Measurements from ENCODE around the gene DIS3L2.
"Not testable (repeated sequence)": the region's sequence is repeated elsewhere in the genome, so short reads cannot be mapped to it uniquely, and the experiment has no call there.

Gene DIS3L2

GRCh38 chr2:232361646-232362045 lies 400.1 kb downstream of the DIS3L2 start:
- DNase-seq = no peak

- no peak for DNase-seq
Observed at GRCh38 chr2:232362174-232362900, 400.8 kb downstream of the DIS3L2 start.

- not testable (repeated sequence) for DNase-seq
Observed at GRCh38 chr2:232363064-232363783, 401.7 kb downstream of the DIS3L2 start.

GRCh38 chr2:232363784-232364615 lies 402.5 kb downstream of the DIS3L2 start:
- no peak for DNase-seq

GRCh38 chr2:232364806-232365594 lies 403.5 kb downstream of the DIS3L2 start:
- DNase-seq = not testable (repeated sequence)

GRCh38 chr2:232365621-232366321 lies 404.3 kb downstream of the DIS3L2 start:
- DNase-seq = peak; percentile 26

GRCh38 chr2:232366461-232366860 lies 404.9 kb downstream of the DIS3L2 start:
- DNase-seq = not testable (repeated sequence)

- DNase-seq = no peak
Observed at GRCh38 chr2:232367016-232367415, 405.5 kb downstream of the DIS3L2 start.

- no peak for DNase-seq
Observed at GRCh38 chr2:232367591-232368233, 406.2 kb downstream of the DIS3L2 start.

GRCh38 chr2:232368311-232368731 lies 406.8 kb downstream of the DIS3L2 start:
- DNase-seq = peak; percentile 11

- DNase-seq = no peak
Observed at GRCh38 chr2:232369126-232369951, 407.8 kb downstream of the DIS3L2 start.

- not testable (repeated sequence) for DNase-seq
Observed at GRCh38 chr2:232370007-232370406, 408.5 kb downstream of the DIS3L2 start.

- DNase-seq = no peak
Observed at GRCh38 chr2:232372231-232373208, 411.0 kb downstream of the DIS3L2 start.

GRCh38 chr2:232374356-232374755 lies 412.8 kb downstream of the DIS3L2 start:
- DNase-seq = no peak

- DNase-seq = no peak
Observed at GRCh38 chr2:232375164-232375563, 413.7 kb downstream of the DIS3L2 start.

- DNase-seq = no peak
Observed at GRCh38 chr2:232376260-232376659, 414.7 kb downstream of the DIS3L2 start.

- no peak for DNase-seq
Observed at GRCh38 chr2:232376713-232377112, 415.2 kb downstream of the DIS3L2 start.

GRCh38 chr2:232377319-232377718 lies 415.8 kb downstream of the DIS3L2 start:
- no peak for DNase-seq

Data from fibroblast of skin of back (primary cell).